ENCODE measurements around the gene MEGF11.

The MEGF11 gene

DNA sequence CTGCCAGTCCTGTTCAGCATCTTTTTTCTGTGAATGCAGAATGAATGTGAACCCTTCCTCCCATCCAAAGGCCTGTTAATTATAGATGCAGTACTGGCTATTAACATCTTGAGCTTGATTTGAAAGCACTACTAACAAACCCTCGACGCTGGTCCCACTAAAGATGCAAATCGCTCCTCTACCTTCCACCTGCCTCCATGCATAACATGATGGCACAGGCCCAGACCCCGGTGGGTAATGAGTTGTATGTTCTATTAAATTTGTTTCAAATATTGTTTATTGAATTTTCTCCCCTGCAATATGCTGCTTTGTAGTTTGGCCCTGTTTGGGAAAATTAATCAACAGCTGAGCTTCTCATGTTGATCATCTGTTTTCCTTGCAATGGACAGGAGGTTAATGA lies 314.9 kb downstream of the MEGF11 start:
- no peak overlapping the region for H3K4me3 ChIP-seq (ENCODE audit: low read depth, low read length)
- TF ChIP-seq CTCF (conservative IDR thresholded peaks at IDR 0.05; ENCODE audit: low read depth, low read length) = no peak
- DNase-seq (ENCODE audit: low read depth) = no peak

GRCh38 chr15:65937476-65937875 lies 316.1 kb downstream of the MEGF11 start:
- no peak for TF ChIP-seq CTCF (conservative IDR thresholded peaks at IDR 0.05; ENCODE audit: low read depth, low read length)
- DNase-seq (ENCODE audit: low read depth) = no peak
- H3K4me3 ChIP-seq (ENCODE audit: low read depth, low read length) = no peak overlapping the region

GRCh38 chr15:65937054-65937453 lies 316.5 kb downstream of the MEGF11 start:
- no peak for DNase-seq (ENCODE audit: low read depth)
- TF ChIP-seq CTCF (conservative IDR thresholded peaks at IDR 0.05; ENCODE audit: low read depth, low read length) = no peak
- no peak overlapping the region for H3K4me3 ChIP-seq (ENCODE audit: low read depth, low read length)

DNA sequence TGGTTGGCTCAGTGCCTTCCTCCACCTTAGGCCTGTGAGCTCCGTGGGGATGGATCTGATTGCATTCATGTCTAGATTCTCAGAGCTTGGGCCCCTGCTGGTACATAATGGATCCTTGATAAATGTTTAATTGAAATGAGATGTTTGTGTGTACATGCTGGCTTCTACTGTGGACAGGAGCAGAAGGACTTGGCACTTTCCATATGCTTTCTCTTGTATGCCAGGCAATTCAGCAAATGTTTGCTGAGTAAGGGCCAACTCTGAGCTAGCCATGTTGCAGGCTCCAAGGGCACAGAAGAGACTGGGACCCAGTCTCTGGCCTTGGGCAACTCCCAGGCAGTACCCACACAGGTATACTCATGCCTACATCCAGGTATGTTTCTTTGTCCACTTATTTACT lies 317.3 kb downstream of the MEGF11 start:
- DNase-seq (ENCODE audit: low read depth) = no peak
- H3K4me3 ChIP-seq (ENCODE audit: low read depth, low read length) = no peak overlapping the region
- TF ChIP-seq CTCF (conservative IDR thresholded peaks at IDR 0.05; ENCODE audit: low read depth, low read length) = no peak

DNA sequence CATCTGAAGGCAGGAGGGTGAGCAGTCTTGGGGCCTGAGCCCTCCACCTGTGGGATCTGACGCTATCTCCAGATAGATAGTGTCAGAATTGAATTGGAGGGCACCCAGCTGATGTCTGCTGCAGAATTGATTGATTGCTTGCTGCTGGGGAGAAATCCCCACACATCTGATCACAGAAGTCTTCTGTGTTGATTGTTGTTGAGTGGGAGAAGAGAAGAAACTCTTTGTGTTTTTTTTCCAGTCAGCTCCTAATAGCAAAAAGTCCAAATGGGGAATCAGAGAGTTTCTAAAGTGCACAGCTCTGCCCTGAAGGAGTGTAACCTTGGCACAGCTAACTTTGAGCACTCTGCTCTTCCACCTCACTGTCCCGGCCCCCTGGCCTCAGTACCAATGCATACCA lies 318.2 kb downstream of the MEGF11 start:
- DNase-seq (ENCODE audit: low read depth) = no peak
- TF ChIP-seq CTCF (conservative IDR thresholded peaks at IDR 0.05; ENCODE audit: low read depth, low read length) = no peak
- H3K4me3 ChIP-seq (ENCODE audit: low read depth, low read length) = no peak overlapping the region

DNA sequence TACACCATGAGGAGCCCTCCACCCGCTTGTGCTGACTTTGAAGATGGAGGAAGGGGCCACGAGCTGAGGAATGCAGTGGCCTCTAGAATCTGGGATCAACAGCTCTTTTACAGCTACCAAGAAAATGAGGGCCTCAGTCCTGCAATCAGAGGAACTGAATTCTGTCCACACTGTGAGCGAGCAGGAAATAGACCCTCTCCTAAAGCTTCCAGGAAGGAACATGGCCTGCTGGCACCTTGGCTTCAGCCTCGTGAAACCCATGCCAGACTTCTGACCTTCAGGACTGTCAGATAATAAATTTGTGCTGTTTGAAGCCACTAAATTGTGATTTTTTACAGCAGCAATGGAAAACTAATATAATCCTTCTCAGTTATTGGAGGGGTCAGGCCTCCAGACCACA lies 322.3 kb downstream of the MEGF11 start:
- TF ChIP-seq CTCF (conservative IDR thresholded peaks at IDR 0.05; ENCODE audit: low read depth, low read length) = no peak
- H3K4me3 ChIP-seq (ENCODE audit: low read depth, low read length) = no peak overlapping the region
- DNase-seq (ENCODE audit: low read depth) = no peak

GRCh38 chr15:65930134-65930533 lies 323.4 kb downstream of the MEGF11 start:
- no peak overlapping the region for H3K4me3 ChIP-seq (ENCODE audit: low read depth, low read length)
- TF ChIP-seq CTCF (conservative IDR thresholded peaks at IDR 0.05; ENCODE audit: low read depth, low read length) = no peak
- DNase-seq (ENCODE audit: low read depth) = no peak

Measured in choroid plexus epithelial cell (primary cell).